SU-DHL-6 (cell line): ENCODE measurements around the gene CRY2.
A peak's percentile ranks its signal among the peaks of the same experiment; 100 is the strongest.

Experiments
- H2AFZ ChIP-seq: fragments of 200-600 bp; sonication (generic); 2 replicates; pipeline ENCODE4 v1.6.1; 2014; ENCODE audit warnings: low read depth, mild to moderate bottlenecking, moderate library complexity, mixed read lengths, antibody characterized with exemption, low read length; ENCODE audit not compliant: severe bottlenecking
- H3F3A ChIP-seq: fragments of 200-600 bp; shearing (Covaris generic); 2 replicates; pipeline ENCODE4 v1.6.0; 2016; ENCODE audit warnings: antibody characterized with exemption, mild to moderate bottlenecking; ENCODE audit not compliant: insufficient read depth
- H3K27ac ChIP-seq: fragments of 200-600 bp; sonication (generic); 2 replicates; pipeline ENCODE4 v1.5.1; 2016; ENCODE audit warnings: low read depth, mild to moderate bottlenecking, low read length, moderate library complexity, mixed read lengths
- H3K27me3 ChIP-seq: fragments of 200-600 bp; sonication (generic), shearing (Covaris generic); 2 replicates; pipeline ENCODE4 v1.6.0; 2014; ENCODE audit warnings: mild to moderate bottlenecking, low read length
- H3K36me3 ChIP-seq: fragments of 200-600 bp; sonication (generic); 2 replicates; pipeline ENCODE4 v1.6.1; 2014; ENCODE audit warnings: mild to moderate bottlenecking, low read length, mixed read lengths
- H3K4me2 ChIP-seq: fragments of 300-600, 200-600 bp; shearing (Covaris generic), sonication (generic); 2 replicates; pipeline ENCODE4 v1.6.0; 2014; ENCODE audit warnings: low read length, low read depth, mild to moderate bottlenecking; ENCODE audit not compliant: poor library complexity, severe bottlenecking
- H3K4me3 ChIP-seq: fragments of 200-600 bp; sonication (generic); 2 replicates; pipeline ENCODE4 v1.5.1; 2014; ENCODE audit warnings: antibody characterized with exemption, low read length, mild to moderate bottlenecking, mixed read lengths; ENCODE audit not compliant: insufficient read depth, poor library complexity, severe bottlenecking
- H3K79me2 ChIP-seq: fragments of 200-600 bp; sonication (generic); 2 replicates; pipeline ENCODE4 v1.6.1; 2014; ENCODE audit warnings: mild to moderate bottlenecking, low read length, moderate library complexity; ENCODE audit not compliant: insufficient read depth
- H3K9ac ChIP-seq: fragments of 200-600 bp; sonication (generic); 2 replicates; pipeline ENCODE4 v1.7.0; 2014; ENCODE audit warnings: mild to moderate bottlenecking, low read length
- H3K9me2 ChIP-seq: fragments of 200-600 bp; sonication (generic); replicated peaks from 2 replicates; pipeline ENCODE4 v1.6.1; 2014; ENCODE audit warnings: low read length; ENCODE audit not compliant: insufficient read depth
- H3K9me3 ChIP-seq: fragments of 200-600 bp; sonication (generic); 2 replicates; pipeline ENCODE4 v1.6.1; 2014; ENCODE audit warnings: low read length, mixed read lengths; ENCODE audit not compliant: insufficient read depth
- H4K20me1 ChIP-seq: fragments of 200-600 bp; sonication (generic); 2 replicates; pipeline ENCODE4 v1.6.1; 2014; ENCODE audit warnings: low read depth, mild to moderate bottlenecking, antibody characterized with exemption, low read length, moderate library complexity, mixed read lengths
- CTCF ChIP-seq: fragments of 200-600 bp; sonication (generic); IDR thresholded peaks from one replicate; pipeline ENCODE4 v1.5.1; 2017; ENCODE audit warnings: antibody characterized with exemption, mild to moderate bottlenecking, low read length, moderate library complexity; ENCODE audit not compliant: insufficient read depth, poor library complexity, severe bottlenecking
- EZH2phosphoT487 ChIP-seq: fragments of 200-600 bp; sonication (generic), shearing (Covaris generic); conservative IDR thresholded peaks from 2 replicates; pipeline ENCODE4 v1.6.1; 2018; ENCODE audit warnings: mild to moderate bottlenecking, antibody characterized with exemption, low read length, moderate library complexity, mixed read lengths

CRY2 gene

GRCh38 chr11:45918331-45918941 lies 71.2 kb downstream of the CRY2 start:
- Histone ChIP-seq H3K27ac (peak overlapping the region; percentile 87), H3K36me3 (no peaks in the 10 kb centered on the region)

GRCh38 chr11:45918962-45919675 lies 71.8 kb downstream of the CRY2 start:
- Histone ChIP-seq H3K27ac (peak overlapping the region; percentile 87), H3K9me3 (no peaks in the 10 kb centered on the region), H2AFZ (peak overlapping the region; percentile 71), H3K27me3 (no peaks in the 10 kb centered on the region), H3K9me2 (no peaks in the 10 kb centered on the region), H3K79me2 (peaks cover 16% of the 10 kb centered on the region), H3K9ac (peak overlapping the region; percentile 95), H4K20me1 (no peaks in the 10 kb centered on the region), H3K4me3 (peak overlapping the region; percentile 96), H3K36me3 (no peaks in the 10 kb centered on the region), H3F3A (peaks cover 10% of the 10 kb centered on the region), H3K4me2 (peak overlapping the region; percentile 78)
- TF ChIP-seq EZH2phosphoT487: no peak
- no peak for TF ChIP-seq CTCF

More at GRCh38 chr11:45918331-45918941, 71.2 kb downstream of the CRY2 start:
- Histone ChIP-seq H3K9ac (peak overlapping the region; percentile 95), H3K9me3 (no peaks in the 10 kb centered on the region), H3K9me2 (no peaks in the 10 kb centered on the region), H3K79me2 (peaks cover 16% of the 10 kb centered on the region), H2AFZ (peak overlapping the region; percentile 71), H3F3A (peaks cover 10% of the 10 kb centered on the region), H4K20me1 (no peaks in the 10 kb centered on the region), H3K27me3 (no peaks in the 10 kb centered on the region), H3K4me3 (peak overlapping the region; percentile 96), H3K4me2 (peak overlapping the region; percentile 78)
- TF ChIP-seq EZH2phosphoT487 (no peak), CTCF (no peak)

- no peaks in the 10 kb centered on the region for H4K20me1 ChIP-seq
- peaks cover 10% of the 10 kb centered on the region for H3F3A ChIP-seq
- no peaks in the 10 kb centered on the region for H3K9me3 ChIP-seq
- H3K79me2 ChIP-seq: peaks cover 16% of the 10 kb centered on the region
- H3K9me2 ChIP-seq: no peaks in the 10 kb centered on the region
- H3K4me3 ChIP-seq: no peak overlapping the region
- no peaks in the 10 kb centered on the region for H3K27me3 ChIP-seq
- TF ChIP-seq EZH2phosphoT487 (no peak), CTCF (no peak)
- no peaks in the 10 kb centered on the region for H3K36me3 ChIP-seq
- no peak overlapping the region for H2AFZ ChIP-seq
- no peak overlapping the region for H3K27ac ChIP-seq
- no peak overlapping the region for H3K4me2 ChIP-seq
- H3K9ac ChIP-seq: no peak overlapping the region
Observed at GRCh38 chr11:45919806-45920530, 72.7 kb downstream of the CRY2 start.
